HCT116 (cell line): ENCODE results near the gene SCN7A. TPM values are rescaled to one million over a fixed set of nuclear protein-coding genes. Genes with fewer than 3 reads are reported as not detected.

Source experiments
- ATAC-seq: fragments of 200-7000 bp; cut with Tn5 transposase; 2 replicates; pipeline ENCODE4 v1.9.1; 2020; ENCODE audit warnings: mild to moderate bottlenecking, moderate library complexity
- BruUV-seq: library from RNA; stranded (reverse); fragments of 400-500 nt; replicated peaks from 2 replicates; lab custom pipeline; 2021; lab: Mats Ljungman, UMichigan
- CTCF ChIA-PET: fragments of 300-600 bp; sonication (Branson Sonifier 250); formaldehyde crosslinking; loops from one replicate; lab custom pipeline; 2021; ENCODE audit warnings: antibody characterized with exemption; lab: Charles Lee
- POLR2A ChIA-PET: fragments of 300-600, 350-600 bp; sonication (Branson Sonifier 250); formaldehyde crosslinking; loops from one replicate; lab custom pipeline; 2021; ENCODE audit warnings: antibody characterized with exemption; lab: Charles Lee
- RAD21 ChIA-PET, 2 experiments: fragments of 300-600 bp; sonication (Branson Sonifier 250); formaldehyde crosslinking; loops; one replicate each; lab custom pipeline; 2023; ENCODE audit warnings: low total read pairs in 2 of 2; ENCODE audit not compliant: uncharacterized antibody in 2 of 2, unreplicated experiment in 2 of 2, low non-redundant PET in 1 of 2; lab: Charles Lee
- DNase-seq: peaks from one replicate; pipeline ENCODE4 v3.0.0-alpha.2; 2010; ENCODE audit warnings: low read depth, low spot score
- H2AFZ ChIP-seq: fragments of 200-600 bp; shearing (Covaris generic), sonication (generic); 2 replicates; pipeline ENCODE4 v1.6.1; 2017; ENCODE audit warnings: low read depth, mixed run types, mixed read lengths, antibody characterized with exemption, low read length; ENCODE audit not compliant: poor library complexity, severe bottlenecking
- H3K27ac ChIP-seq: 2 replicates; pipeline ENCODE4 v1.5.1; 2012; ENCODE audit warnings: low read depth, low read length
- H3K27me3 ChIP-seq: fragments of 200-600 bp; sonication (generic); 2 replicates; pipeline ENCODE4 v1.6.1; 2016; ENCODE audit warnings: mixed run types, low read length, mixed read lengths; ENCODE audit not compliant: insufficient read depth
- H3K36me3 ChIP-seq, 2 experiments: fragments of 200-500 bp in 1 of 2; fragments of 200-600 bp in 1 of 2; sonication (Bioruptor generic) in 1 of 2; sonication (generic) in 1 of 2; 2 replicates each; pipeline versions ENCODE4 v1.5.1 to v1.6.1; 2014 to 2016; ENCODE audit warnings: low read length in 2 of 2, inconsistent platforms in 1 of 2, mixed read lengths in 1 of 2, mixed run types in 1 of 2; ENCODE audit not compliant: insufficient read depth in 2 of 2, control insufficient read depth in 1 of 2
- H3K4me1 ChIP-seq, 2 experiments: fragments of 200-600 bp in 1 of 2; sonication (generic) in 1 of 2; 2 replicates each; pipeline versions ENCODE4 v1.5.1 to v1.6.1; 2012 to 2017; ENCODE audit warnings: low read length in 2 of 2, inconsistent platforms in 1 of 2, mild to moderate bottlenecking in 1 of 2, mixed read lengths in 1 of 2, mixed run types in 1 of 2, moderate library complexity in 1 of 2; ENCODE audit not compliant: insufficient read depth in 2 of 2, control insufficient read depth in 1 of 2
- H3K4me2 ChIP-seq: fragments of 200-600 bp; sonication (generic); 2 replicates; pipeline ENCODE4 v1.6.1; 2017; ENCODE audit warnings: mixed run types, low read length, mixed read lengths
- H3K4me3 ChIP-seq, 2 experiments: fragments of 200-600 bp in 1 of 2; sonication (generic) in 1 of 2; replicated peaks in 1 of 2; 2 replicates each; pipeline ENCODE4 v1.5.1; 2011 to 2016; ENCODE audit warnings: low read length in 2 of 2, control low read depth in 1 of 2, low read depth in 1 of 2, mild to moderate bottlenecking in 1 of 2, mixed read lengths in 1 of 2, mixed run types in 1 of 2
- H3K79me2 ChIP-seq: fragments of 200-600 bp; sonication (generic); 2 replicates; pipeline ENCODE4 v1.6.1; 2017; ENCODE audit warnings: mild to moderate bottlenecking, mixed run types, low read length, moderate library complexity, mixed read lengths; ENCODE audit not compliant: insufficient read depth
- H3K9ac ChIP-seq: fragments of 200-600 bp; sonication (generic); 2 replicates; pipeline ENCODE4 v1.6.1; 2016; ENCODE audit warnings: low read length, mixed read lengths
- H3K9me2 ChIP-seq: fragments of 200-600 bp; sonication (generic), shearing (Covaris generic); 2 replicates; pipeline ENCODE4 v1.6.1; 2017; ENCODE audit warnings: mixed run types, mild to moderate bottlenecking, moderate library complexity; ENCODE audit not compliant: insufficient read depth
- H3K9me3 ChIP-seq, 2 experiments: fragments of 200-500 bp in 1 of 2; fragments of 200-600 bp in 1 of 2; sonication (Bioruptor generic) in 1 of 2; sonication (generic) in 1 of 2; 2 replicates each; pipeline ENCODE4 v1.6.1; 2014 to 2017; ENCODE audit warnings: low read length in 2 of 2, mixed read lengths in 2 of 2, inconsistent platforms in 1 of 2, low read depth in 1 of 2, mild to moderate bottlenecking in 1 of 2, mixed run types in 1 of 2, moderate library complexity in 1 of 2; ENCODE audit not compliant: control insufficient read depth in 1 of 2, insufficient read depth in 1 of 2
- H4K20me1 ChIP-seq: fragments of 200-600 bp; sonication (generic), shearing (Covaris generic); 2 replicates; pipeline ENCODE4 v1.6.1; 2017; ENCODE audit warnings: mixed run types, mild to moderate bottlenecking, moderate library complexity; ENCODE audit not compliant: insufficient read depth
- CEBPB ChIP-seq: IDR thresholded peaks from 2 replicates; pipeline ENCODE4 v1.6.1; 2012; ENCODE audit warnings: low read depth
- CTCF ChIP-seq, 3 experiments: fragments of 200-600 bp in 1 of 3; sonication (generic) in 1 of 3; IDR thresholded peaks in 2 of 3; conservative IDR thresholded peaks in 1 of 3; 2 replicates each; pipeline ENCODE4 v1.5.1; 2012 to 2017; ENCODE audit warnings: low read depth in 2 of 3, low read length in 2 of 3, antibody characterized with exemption in 1 of 3, borderline replicate concordance in 1 of 3, control low read depth in 1 of 3, mild to moderate bottlenecking in 1 of 3, mixed read lengths in 1 of 3, mixed run types in 1 of 3, moderate library complexity in 1 of 3; ENCODE audit not compliant: insufficient read depth in 1 of 3
- EGR1 ChIP-seq: IDR thresholded peaks from 2 replicates; pipeline ENCODE4 v1.6.1; 2012; ENCODE audit warnings: low read depth
- ELF1 ChIP-seq: IDR thresholded peaks from 2 replicates; pipeline ENCODE4 v1.6.1; 2012; ENCODE audit warnings: low read depth, borderline replicate concordance
- FOSL1 ChIP-seq: IDR thresholded peaks from 2 replicates; pipeline ENCODE4 v1.6.1; 2012; ENCODE audit warnings: low read depth
- POLR2A ChIP-seq: IDR thresholded peaks from 2 replicates; pipeline ENCODE4 v1.7.0; 2011; ENCODE audit warnings: borderline replicate concordance; ENCODE audit not compliant: insufficient read depth, insufficient read length; ENCODE audit errors: extremely low read depth
- RAD21 ChIP-seq: IDR thresholded peaks from 2 replicates; pipeline ENCODE4 v1.6.1; 2012; ENCODE audit warnings: low read depth, mild to moderate bottlenecking
- TCF7L2 ChIP-seq: IDR thresholded peaks from 2 replicates; pipeline ENCODE4 v1.7.0; 2011; ENCODE audit warnings: borderline replicate concordance, inconsistent platforms; ENCODE audit not compliant: insufficient read depth, insufficient read length; ENCODE audit errors: extremely low read depth
- ZFX ChIP-seq: fragments of 450-650 bp; IDR thresholded peaks from 2 replicates; pipeline ENCODE4 v1.6.1; 2017
- intact Hi-C: fragments of 100-400 bp; cut with micrococcal nuclease; formaldehyde crosslinking; loops from 2 replicates; pipeline ENCODE4 v1.10.0; 2022
- total RNA-seq: library from RNA; stranded (reverse); gene quantifications from one replicate; pipeline ENCODE4 v1.2.1, GENCODE V29; 2021; ENCODE audit not compliant: unreplicated experiment

SCN7A gene
- total RNA-seq, 1 experiment from 2014 or later: 0.07 TPM

GRCh38 chr2:166406374-166406773 lies 87.7 kb downstream of the SCN7A start:
- CTCF ChIA-PET: no interaction called here
- BruUV-seq: no TSS peak
- no peaks in the 10 kb centered on the region for H3K79me2 ChIP-seq
- peaks cover 1 to 7% of the 10 kb centered on the region in 2 experiments; a peak in 2 of 4 replicates for H3K4me1 ChIP-seq
- no peak overlapping the region for H3K9ac ChIP-seq
- RAD21 ChIA-PET: no interaction called here
- H3K4me3 ChIP-seq: no peak overlapping the region
- no peak overlapping the region for H3K27ac ChIP-seq
- H3K4me2 ChIP-seq: no peak overlapping the region
- intact Hi-C loops: no loop called here
- TF ChIP-seq CTCF (IDR thresholded peaks at IDR 0.05 in 2 of 3, conservative IDR thresholded peaks at IDR 0.05 in 1 of 3; ENCODE audit: borderline replicate concordance in 1 of 3, insufficient read depth in 1 of 3, low read depth in 2 of 3, low read length in 2 of 3) (no peak), EGR1 (no peak), ZFX (no peak), CEBPB (no peak), TCF7L2 (no peak), FOSL1 (no peak)
- no peaks in the 10 kb centered on the region for H3K36me3 ChIP-seq
- no peak overlapping the region for H2AFZ ChIP-seq
- POLR2A ChIA-PET: no interaction called here
- H3K27me3 ChIP-seq: peaks cover 25% of the 10 kb centered on the region; the same call in 1 of the 2 replicates
- DNase-seq (no peak), ATAC-seq (no peak)
- H3K9me2 ChIP-seq: no peaks in the 10 kb centered on the region
- H4K20me1 ChIP-seq: no peaks in the 10 kb centered on the region
- no peaks in the 10 kb centered on the region for H3K9me3 ChIP-seq

GRCh38 chr2:166405569-166405926 lies 88.5 kb downstream of the SCN7A start:
- TF ChIP-seq RAD21 (no peak), ELF1 (no peak), POLR2A (no peak)
- no peaks in the 10 kb centered on the region for H3K9me2 ChIP-seq
- no peaks in the 10 kb centered on the region for H3K36me3 ChIP-seq
- no peak overlapping the region for H3K27ac ChIP-seq
- H3K79me2 ChIP-seq: no peaks in the 10 kb centered on the region
- H4K20me1 ChIP-seq: no peaks in the 10 kb centered on the region
- H3K4me3 ChIP-seq: no peak overlapping the region
- CTCF ChIA-PET: no interaction called here
- no TSS peak for BruUV-seq
- H3K4me2 ChIP-seq: no peak overlapping the region
- H3K27me3 ChIP-seq: peaks cover 25% of the 10 kb centered on the region; the same call in 1 of the 2 replicates
- ATAC-seq: no peak
- intact Hi-C loops: no loop called here
- H3K4me1 ChIP-seq: no peaks in the 10 kb centered on the region
- no peak overlapping the region for H3K9ac ChIP-seq
- POLR2A ChIA-PET: no interaction called here
- H2AFZ ChIP-seq: no peak overlapping the region
- no peaks in the 10 kb centered on the region for H3K9me3 ChIP-seq
- no peak for DNase-seq
- RAD21 ChIA-PET: no interaction called here
